Mesothelial cell of epicardium (in vitro differentiated cells): Measurements from ENCODE around the gene EHD4. TPM values are rescaled to one million over a fixed set of nuclear protein-coding genes. Genes with fewer than 3 reads are reported as not detected.

Source experiments
- DNase-seq, 2 experiments: peaks; one replicate each; pipeline ENCODE4 v3.0.0; 2021; ENCODE audit warnings: low spot score in 2 of 2; ENCODE audit not compliant: unreplicated experiment in 2 of 2
- H3K27ac Mint-ChIP-seq: 2 replicates; pipeline ENCODE4 v1.8.0; 2021; ENCODE audit warnings: mixed read lengths
- H3K27me3 Mint-ChIP-seq: 2 replicates; pipeline ENCODE4 v1.8.0; 2021; ENCODE audit warnings: low read depth, mixed read lengths
- H3K36me3 Mint-ChIP-seq: 2 replicates; pipeline ENCODE4 v1.8.0; 2021; ENCODE audit warnings: mixed read lengths
- H3K4me1 Mint-ChIP-seq: 2 replicates; pipeline ENCODE4 v1.8.0; 2021; ENCODE audit warnings: mixed read lengths
- H3K4me3 Mint-ChIP-seq: 2 replicates; pipeline ENCODE4 v1.8.0; 2021; ENCODE audit warnings: mild to moderate bottlenecking, moderate library complexity, mixed read lengths
- H3K9me3 Mint-ChIP-seq: 2 replicates; pipeline ENCODE4 v1.8.0; 2021; ENCODE audit warnings: mixed read lengths
- total RNA-seq: library from RNA; stranded (reverse); gene quantifications from 3 replicates; pipeline ENCODE4 v1.2.1, GENCODE V29; 2021
- TF ChIP-seq, protein P1 (sequence below): fragments of 200-600 bp; sonication (generic); IDR thresholded peaks from one replicate; pipeline ENCODE4 v1.5.0; 2021; ENCODE audit warnings: antibody characterized with exemption; ENCODE audit not compliant: unreplicated experiment

EHD4 gene
- total RNA-seq, 1 donor from 2014 or later, result 16.1 TPM

- H3K4me3 Mint-ChIP-seq, result no peak overlapping the region
- H3K4me1 Mint-ChIP-seq, result peaks cover 26% of the 10 kb centered on the region
- no peak overlapping the region for H3K27ac Mint-ChIP-seq
- TF ChIP-seq, protein P1, sequence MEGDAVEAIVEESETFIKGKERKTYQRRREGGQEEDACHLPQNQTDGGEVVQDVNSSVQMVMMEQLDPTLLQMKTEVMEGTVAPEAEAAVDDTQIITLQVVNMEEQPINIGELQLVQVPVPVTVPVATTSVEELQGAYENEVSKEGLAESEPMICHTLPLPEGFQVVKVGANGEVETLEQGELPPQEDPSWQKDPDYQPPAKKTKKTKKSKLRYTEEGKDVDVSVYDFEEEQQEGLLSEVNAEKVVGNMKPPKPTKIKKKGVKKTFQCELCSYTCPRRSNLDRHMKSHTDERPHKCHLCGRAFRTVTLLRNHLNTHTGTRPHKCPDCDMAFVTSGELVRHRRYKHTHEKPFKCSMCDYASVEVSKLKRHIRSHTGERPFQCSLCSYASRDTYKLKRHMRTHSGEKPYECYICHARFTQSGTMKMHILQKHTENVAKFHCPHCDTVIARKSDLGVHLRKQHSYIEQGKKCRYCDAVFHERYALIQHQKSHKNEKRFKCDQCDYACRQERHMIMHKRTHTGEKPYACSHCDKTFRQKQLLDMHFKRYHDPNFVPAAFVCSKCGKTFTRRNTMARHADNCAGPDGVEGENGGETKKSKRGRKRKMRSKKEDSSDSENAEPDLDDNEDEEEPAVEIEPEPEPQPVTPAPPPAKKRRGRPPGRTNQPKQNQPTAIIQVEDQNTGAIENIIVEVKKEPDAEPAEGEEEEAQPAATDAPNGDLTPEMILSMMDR, result no peak
- no peak for DNase-seq
- no peaks in the 10 kb centered on the region for H3K36me3 Mint-ChIP-seq
- H3K9me3 Mint-ChIP-seq, result no peaks in the 10 kb centered on the region
- no peaks in the 10 kb centered on the region for H3K27me3 Mint-ChIP-seq
Observed at GRCh38 chr15:41975669-41976068, 3.3 kb upstream of the EHD4 start.

DNA sequence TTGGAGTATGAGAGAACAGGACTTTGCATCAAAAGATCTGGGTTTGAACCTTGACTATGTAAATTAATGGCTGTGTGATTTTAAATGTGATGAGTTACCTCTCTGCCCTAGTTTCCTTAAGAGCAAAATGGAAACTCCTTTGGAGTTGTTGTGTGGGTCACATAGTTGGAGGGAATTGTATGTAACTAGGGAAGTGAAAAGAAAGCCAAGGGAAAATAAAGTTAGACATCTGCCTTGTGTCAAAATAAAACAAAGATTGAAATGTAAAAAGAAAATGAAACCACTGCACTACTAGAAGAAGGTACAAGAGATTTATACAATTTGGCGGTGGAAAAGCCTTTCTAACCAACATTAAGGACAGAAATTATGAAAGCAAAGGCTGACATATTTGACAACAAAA, 1.7 kb upstream of the EHD4 start:
- Mint-ChIP-seq H3K4me3 (no peak overlapping the region), H3K27ac (no peak overlapping the region), H3K36me3 (no peaks in the 10 kb centered on the region), H3K4me1 (peaks cover 19% of the 10 kb centered on the region), H3K27me3 (no peaks in the 10 kb centered on the region), H3K9me3 (no peaks in the 10 kb centered on the region)
- TF ChIP-seq, protein P1, result no peak
- no peak for DNase-seq

DNA sequence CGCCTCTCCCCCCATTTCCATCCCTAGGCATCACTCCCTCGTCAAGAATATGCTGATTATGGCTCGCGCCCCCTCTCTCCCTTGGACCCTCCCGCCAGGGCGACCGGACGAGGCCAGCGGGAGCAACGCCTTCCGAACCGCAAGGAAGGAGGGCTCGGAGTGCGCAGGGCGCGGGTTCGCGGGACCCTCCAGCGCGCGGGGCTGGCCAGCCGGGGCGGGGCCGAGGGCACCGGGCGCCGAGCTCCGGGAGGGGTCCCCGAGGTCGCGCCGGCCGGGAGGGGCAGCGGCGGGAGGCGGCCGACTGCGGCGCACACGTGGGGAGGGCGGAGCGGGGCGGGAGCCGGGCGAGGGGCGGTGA, 483 bp downstream of the EHD4 start:
- no peak for DNase-seq
- H3K9me3 Mint-ChIP-seq, result no peaks in the 10 kb centered on the region
- H3K36me3 Mint-ChIP-seq, result no peaks in the 10 kb centered on the region
- TF ChIP-seq, protein P1, result no peak
- peak overlapping the region; percentile 90 for H3K27ac Mint-ChIP-seq
- peak overlapping the region; percentile 83 for H3K4me3 Mint-ChIP-seq
- peaks cover 24% of the 10 kb centered on the region for H3K4me1 Mint-ChIP-seq
- H3K27me3 Mint-ChIP-seq, result no peaks in the 10 kb centered on the region

GRCh38 chr15:41971089-41971894, 1.1 kb downstream of the EHD4 start:
- Mint-ChIP-seq H3K36me3 (no peaks in the 10 kb centered on the region), H3K4me1 (peaks cover 24% of the 10 kb centered on the region), H3K27me3 (no peaks in the 10 kb centered on the region), H3K4me3 (peak overlapping the region; percentile 83), H3K27ac (peak overlapping the region; percentile 90), H3K9me3 (no peaks in the 10 kb centered on the region)
- peak in 1 of 2 experiments; percentile 54 for DNase-seq
- TF ChIP-seq, protein P1, result no peak

GRCh38 chr15:41970456-41970855, 1.9 kb downstream of the EHD4 start:
- Mint-ChIP-seq H3K36me3 (no peaks in the 10 kb centered on the region), H3K9me3 (no peaks in the 10 kb centered on the region), H3K27me3 (no peaks in the 10 kb centered on the region), H3K4me1 (peaks cover 29% of the 10 kb centered on the region), H3K27ac (peak overlapping the region; percentile 15), H3K4me3 (no peak overlapping the region)
- no peak for DNase-seq
- TF ChIP-seq, protein P1, result no peak
